ENCODE results near the gene TEX11. TPM values are rescaled to one million over a fixed set of nuclear protein-coding genes. Genes with fewer than 3 reads are reported as not detected.

The TEX11 gene
- total RNA-seq, 1 experiment from 2014 or later: not detected

DNA sequence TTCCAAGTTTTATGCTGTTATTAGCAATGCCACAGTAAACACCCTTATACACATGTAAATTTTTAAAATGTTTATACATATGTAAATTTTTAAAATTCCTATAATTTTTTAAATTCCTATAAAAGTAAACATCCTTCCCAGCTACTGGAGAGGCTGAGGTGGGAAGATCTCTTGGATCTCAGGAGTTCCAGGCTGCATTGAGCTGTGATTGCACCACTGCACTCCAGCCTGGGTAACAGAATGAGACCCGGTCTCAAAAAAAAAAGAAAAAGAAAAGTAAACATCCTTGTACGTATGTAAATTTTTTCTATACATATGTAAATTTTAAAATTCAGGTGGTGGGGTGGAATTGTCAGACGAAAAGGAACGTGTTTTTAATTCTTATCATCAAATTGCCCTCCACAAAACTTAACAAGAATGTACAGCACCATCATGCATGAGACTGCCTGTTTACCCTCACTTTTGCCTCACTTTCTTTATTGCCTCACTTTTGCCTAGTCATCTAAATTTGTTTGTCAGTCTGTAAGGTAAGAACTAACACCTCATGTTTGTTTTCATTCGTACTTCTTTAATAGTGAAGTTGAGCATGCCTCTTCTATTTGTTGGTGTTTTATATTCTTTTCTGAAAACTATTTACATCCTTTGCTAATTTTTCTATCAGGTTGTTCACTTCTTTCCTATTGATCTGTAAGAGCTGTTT lies 14.4 kb upstream of the TEX11 start:
- H2AFZ ChIP-seq: no peak overlapping the region
- DNase-seq: no peak
- TF ChIP-seq, protein P1, sequence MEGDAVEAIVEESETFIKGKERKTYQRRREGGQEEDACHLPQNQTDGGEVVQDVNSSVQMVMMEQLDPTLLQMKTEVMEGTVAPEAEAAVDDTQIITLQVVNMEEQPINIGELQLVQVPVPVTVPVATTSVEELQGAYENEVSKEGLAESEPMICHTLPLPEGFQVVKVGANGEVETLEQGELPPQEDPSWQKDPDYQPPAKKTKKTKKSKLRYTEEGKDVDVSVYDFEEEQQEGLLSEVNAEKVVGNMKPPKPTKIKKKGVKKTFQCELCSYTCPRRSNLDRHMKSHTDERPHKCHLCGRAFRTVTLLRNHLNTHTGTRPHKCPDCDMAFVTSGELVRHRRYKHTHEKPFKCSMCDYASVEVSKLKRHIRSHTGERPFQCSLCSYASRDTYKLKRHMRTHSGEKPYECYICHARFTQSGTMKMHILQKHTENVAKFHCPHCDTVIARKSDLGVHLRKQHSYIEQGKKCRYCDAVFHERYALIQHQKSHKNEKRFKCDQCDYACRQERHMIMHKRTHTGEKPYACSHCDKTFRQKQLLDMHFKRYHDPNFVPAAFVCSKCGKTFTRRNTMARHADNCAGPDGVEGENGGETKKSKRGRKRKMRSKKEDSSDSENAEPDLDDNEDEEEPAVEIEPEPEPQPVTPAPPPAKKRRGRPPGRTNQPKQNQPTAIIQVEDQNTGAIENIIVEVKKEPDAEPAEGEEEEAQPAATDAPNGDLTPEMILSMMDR (conservative IDR thresholded peaks at IDR 0.05): no peak
- TF ChIP-seq EZH2 (IDR thresholded peaks at IDR 0.05; ENCODE audit: low read depth): no peak
- no TSS peak for BruUV-seq (replicated peaks)
- no peaks in the 10 kb centered on the region for H3K79me2 ChIP-seq (ENCODE audit: low read depth)
- ChIA-PET POLR2A (ENCODE audit: unreplicated experiment) (no interaction called here), CTCF (no interaction called here)
- intact Hi-C loops (cut with micrococcal nuclease; ENCODE audit: unreplicated experiment): no loop called here
- H3K27me3 ChIP-seq (ENCODE audit: insufficient read depth, low read depth): peaks cover 45% of the 10 kb centered on the region
- H3K9me2 ChIP-seq (ENCODE audit: insufficient read depth): no peaks in the 10 kb centered on the region
- no peak overlapping the region for H3K4me2 ChIP-seq
- H3K9me3 ChIP-seq (ENCODE audit: insufficient read depth, low read depth): no peaks in the 10 kb centered on the region
- no peak overlapping the region for H3K4me3 ChIP-seq
- no peaks in the 10 kb centered on the region for H3K4me1 ChIP-seq (replicated peaks; ENCODE audit: insufficient read depth)
- no peaks in the 10 kb centered on the region for H4K20me1 ChIP-seq (ENCODE audit: insufficient read depth)
- no peak overlapping the region for H3K27ac ChIP-seq
- no peaks in the 10 kb centered on the region for H3K36me3 ChIP-seq (ENCODE audit: low read depth)
- no peaks in the 10 kb centered on the region for H3F3A ChIP-seq (ENCODE audit: insufficient read depth, low read depth)

DNA sequence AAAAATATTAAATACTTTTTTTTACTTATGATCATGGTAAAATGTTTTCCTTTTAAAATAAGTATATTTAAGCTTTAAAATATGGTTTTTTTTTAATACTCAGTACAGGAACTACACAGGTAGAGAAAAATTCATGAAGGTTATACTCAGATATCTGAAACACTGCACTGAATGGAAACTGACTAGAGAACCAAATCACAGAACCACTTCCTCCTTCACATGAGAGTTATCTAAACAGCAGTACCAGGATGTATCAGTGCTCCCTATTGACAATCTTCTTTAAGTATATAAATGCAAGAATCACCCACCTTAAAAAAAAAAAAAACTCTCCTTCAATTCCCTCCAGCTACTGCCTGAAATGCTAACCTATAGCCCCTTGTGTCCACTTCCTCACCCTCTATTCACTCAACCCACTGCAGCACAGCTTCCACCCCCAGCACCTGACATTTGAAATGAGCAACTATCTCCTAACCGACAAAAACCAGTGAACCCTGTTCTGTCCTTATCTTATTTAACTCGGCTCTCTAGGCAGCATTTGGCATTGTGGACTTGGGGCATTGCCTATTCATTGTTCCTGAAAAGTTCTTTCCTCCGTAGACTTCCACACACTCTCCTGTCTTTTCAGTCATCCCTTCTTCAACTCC lies 13.3 kb upstream of the TEX11 start:
- Histone ChIP-seq H3K27me3 (ENCODE audit: insufficient read depth, low read depth) (peaks cover 34% of the 10 kb centered on the region), H3K4me1 (replicated peaks; ENCODE audit: insufficient read depth) (no peaks in the 10 kb centered on the region), H2AFZ (no peak overlapping the region), H3K9me2 (ENCODE audit: insufficient read depth) (no peaks in the 10 kb centered on the region), H3K27ac (no peak overlapping the region), H3K79me2 (ENCODE audit: low read depth) (no peaks in the 10 kb centered on the region), H3K4me2 (no peak overlapping the region), H4K20me1 (ENCODE audit: insufficient read depth) (no peaks in the 10 kb centered on the region), H3K4me3 (no peak overlapping the region), H3K36me3 (ENCODE audit: low read depth) (no peaks in the 10 kb centered on the region), H3K9me3 (ENCODE audit: insufficient read depth, low read depth) (no peaks in the 10 kb centered on the region), H3F3A (ENCODE audit: insufficient read depth, low read depth) (no peaks in the 10 kb centered on the region)
- intact Hi-C loops (cut with micrococcal nuclease; ENCODE audit: unreplicated experiment): no loop called here
- BruUV-seq (replicated peaks): no TSS peak
- CTCF ChIA-PET: no interaction called here
- DNase-seq: no peak
- POLR2A ChIA-PET (ENCODE audit: unreplicated experiment): no interaction called here
- TF ChIP-seq EZH2 (IDR thresholded peaks at IDR 0.05; ENCODE audit: low read depth): no peak
- TF ChIP-seq, protein P1 (conservative IDR thresholded peaks at IDR 0.05): no peak

DNA sequence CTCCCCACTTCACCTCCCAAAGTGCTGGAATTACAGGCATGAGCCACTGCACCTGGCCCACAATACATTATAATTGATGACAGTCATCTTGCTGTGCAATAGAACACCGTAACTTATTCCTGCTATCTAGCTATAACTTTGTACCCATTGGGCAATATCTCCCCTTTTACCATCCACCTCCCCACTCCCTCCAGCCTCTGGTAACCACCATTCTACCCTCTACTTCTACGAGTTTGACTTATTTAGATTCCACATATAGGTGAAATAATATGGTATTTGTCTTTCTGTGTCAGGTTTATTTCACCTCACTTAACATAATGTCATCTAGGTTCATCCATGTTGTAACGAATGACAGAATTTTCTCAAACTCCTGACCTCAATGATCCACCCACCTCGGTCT lies 8.2 kb upstream of the TEX11 start:
- no TSS peak for BruUV-seq (replicated peaks)
- no peak overlapping the region for H3K4me3 ChIP-seq

More for the DNA sequence above, 8.2 kb upstream of the TEX11 start:
- H4K20me1 ChIP-seq (ENCODE audit: insufficient read depth): no peaks in the 10 kb centered on the region
- H3K9me2 ChIP-seq (ENCODE audit: insufficient read depth): no peaks in the 10 kb centered on the region
- no peaks in the 10 kb centered on the region for H3K4me1 ChIP-seq (replicated peaks; ENCODE audit: insufficient read depth)
- TF ChIP-seq, protein P1 (conservative IDR thresholded peaks at IDR 0.05): no peak
- no peak for TF ChIP-seq EZH2 (IDR thresholded peaks at IDR 0.05; ENCODE audit: low read depth)
- intact Hi-C loops (cut with micrococcal nuclease; ENCODE audit: unreplicated experiment): no loop called here
- CTCF ChIA-PET: no interaction called here
- H3F3A ChIP-seq (ENCODE audit: insufficient read depth, low read depth): no peaks in the 10 kb centered on the region
- no peak for DNase-seq
- H3K4me2 ChIP-seq: no peak overlapping the region
- H3K27ac ChIP-seq: no peak overlapping the region
- H3K36me3 ChIP-seq (ENCODE audit: low read depth): no peaks in the 10 kb centered on the region
- H3K27me3 ChIP-seq (ENCODE audit: insufficient read depth, low read depth): peaks cover 15% of the 10 kb centered on the region; the same call in 1 of the 2 replicates
- no peaks in the 10 kb centered on the region for H3K79me2 ChIP-seq (ENCODE audit: low read depth)
- no peak overlapping the region for H2AFZ ChIP-seq
- POLR2A ChIA-PET (ENCODE audit: unreplicated experiment): no interaction called here
- H3K9me3 ChIP-seq (ENCODE audit: insufficient read depth, low read depth): no peaks in the 10 kb centered on the region
